GM23338 (cell line): Measurements from ENCODE around the gene ABI2. TPM values are rescaled to one million over a fixed set of nuclear protein-coding genes. Genes with fewer than 3 reads are reported as not detected.

ENCODE experiments used
- ATAC-seq: fragments of 200-7000 bp; cut with Tn5 transposase; 3 replicates; pipeline ENCODE4 v1.9.1; 2020
- DNase-seq: peaks from one replicate; pipeline ENCODE4 v3.0.0-alpha.2; 2015; ENCODE audit warnings: low spot score
- H2AFZ ChIP-seq: fragments of 200-600 bp; sonication (generic); 2 replicates; pipeline ENCODE4 v1.8.0; 2016; ENCODE audit warnings: antibody characterized with exemption, mild to moderate bottlenecking, moderate library complexity
- H3F3A ChIP-seq: fragments of 200-600 bp; sonication (generic); replicated peaks from 2 replicates; pipeline ENCODE4 v1.8.0; 2017; ENCODE audit warnings: antibody characterized with exemption, mixed run types, low read depth
- H3K27ac ChIP-seq: fragments of 200-600 bp; sonication (generic); 2 replicates; pipeline ENCODE4 v1.6.1; 2016; ENCODE audit warnings: low read depth
- H3K27me3 ChIP-seq: fragments of 200-600 bp; sonication (generic); 2 replicates; pipeline ENCODE4 v1.8.0; 2016; ENCODE audit warnings: mild to moderate bottlenecking, mixed run types, moderate library complexity; ENCODE audit not compliant: insufficient read depth
- H3K36me3 ChIP-seq: fragments of 200-600 bp; sonication (generic); 2 replicates; pipeline ENCODE4 v1.8.0; 2016; ENCODE audit warnings: mild to moderate bottlenecking; ENCODE audit not compliant: insufficient read depth
- H3K4me1 ChIP-seq: fragments of 200-600 bp; sonication (generic); 2 replicates; pipeline ENCODE4 v1.8.0; 2016; ENCODE audit warnings: mild to moderate bottlenecking, moderate library complexity; ENCODE audit not compliant: insufficient read depth
- H3K4me2 ChIP-seq: fragments of 200-600 bp; sonication (generic); 2 replicates; pipeline ENCODE4 v1.7.1; 2017; ENCODE audit warnings: mixed run types
- H3K4me3 ChIP-seq: fragments of 200-600 bp; sonication (generic); 2 replicates; pipeline ENCODE4 v1.6.1; 2016; ENCODE audit warnings: mixed run types
- H3K79me2 ChIP-seq: fragments of 200-600 bp; sonication (generic); replicated peaks from 2 replicates; pipeline ENCODE4 v1.8.0; 2017; ENCODE audit warnings: mild to moderate bottlenecking; ENCODE audit not compliant: insufficient read depth
- H3K9me2 ChIP-seq: fragments of 200-600 bp; sonication (generic); 2 replicates; pipeline ENCODE4 v1.8.0; 2017; ENCODE audit not compliant: insufficient read depth
- H4K20me1 ChIP-seq: fragments of 200-600 bp; sonication (generic); replicated peaks from 2 replicates; pipeline ENCODE4 v1.8.0; 2017; ENCODE audit warnings: mild to moderate bottlenecking; ENCODE audit not compliant: insufficient read depth
- H3K27ac Mint-ChIP-seq: 2 replicates; pipeline ENCODE4 v1.8.0; 2020; ENCODE audit warnings: inconsistent platforms, mild to moderate bottlenecking, moderate library complexity, mixed read lengths
- H3K27me3 Mint-ChIP-seq: 3 replicates; pipeline ENCODE4 v1.8.0; 2022; ENCODE audit warnings: low read depth, mild to moderate bottlenecking, moderate library complexity, mixed read lengths, inconsistent platforms; ENCODE audit not compliant: insufficient read depth, poor library complexity
- H3K36me3 Mint-ChIP-seq: 3 replicates; pipeline ENCODE4 v1.8.0; 2021; ENCODE audit warnings: low read depth, mild to moderate bottlenecking, inconsistent platforms, moderate library complexity, mixed read lengths
- H3K4me1 Mint-ChIP-seq: 3 replicates; pipeline ENCODE4 v1.8.0; 2020; ENCODE audit warnings: mild to moderate bottlenecking, inconsistent platforms, mixed read lengths
- H3K4me3 Mint-ChIP-seq: 3 replicates; pipeline ENCODE4 v1.8.0; 2021; ENCODE audit warnings: moderate library complexity, mild to moderate bottlenecking, inconsistent platforms, mixed read lengths
- H3K9me3 Mint-ChIP-seq: 3 replicates; pipeline ENCODE4 v1.8.0; 2020; ENCODE audit warnings: moderate library complexity, mild to moderate bottlenecking, inconsistent platforms, mixed read lengths
- CREB1 ChIP-seq: fragments of 250-450 bp; sonication (Bioruptor Pico); IDR thresholded peaks from 2 replicates; pipeline ENCODE4 v1.5.0; 2020; ENCODE audit warnings: low read depth, mild to moderate bottlenecking, moderate library complexity
- ETS1 ChIP-seq: IDR thresholded peaks from 2 replicates; pipeline ENCODE4 v1.6.1; 2016; ENCODE audit warnings: antibody characterized with exemption
- EZH2phosphoT487 ChIP-seq: fragments of 200-600 bp; sonication (generic); IDR thresholded peaks from one replicate; pipeline ENCODE4 v1.8.1; 2018; ENCODE audit warnings: antibody characterized with exemption; ENCODE audit not compliant: unreplicated experiment
- JUNB ChIP-seq: IDR thresholded peaks from one replicate; pipeline ENCODE4 v1.6.1; 2016; ENCODE audit warnings: antibody characterized with exemption; ENCODE audit not compliant: unreplicated experiment
- NANOG ChIP-seq: IDR thresholded peaks from 2 replicates; pipeline ENCODE4 v1.6.1; 2016; ENCODE audit warnings: antibody characterized with exemption, borderline replicate concordance
- STAT1 ChIP-seq: IDR thresholded peaks from one replicate; pipeline ENCODE4 v1.6.1; 2016; ENCODE audit warnings: antibody characterized with exemption; ENCODE audit not compliant: unreplicated experiment
- ZNF114 ChIP-seq: fragments of 250-450 bp; sonication (Bioruptor Pico); IDR thresholded peaks from 2 replicates; pipeline ENCODE4 v1.5.0; 2020; ENCODE audit warnings: mild to moderate bottlenecking, moderate library complexity
- ZNF462 ChIP-seq: fragments of 250-450 bp; sonication (Bioruptor Pico); IDR thresholded peaks from 2 replicates; pipeline ENCODE4 v1.5.0; 2020; ENCODE audit warnings: mild to moderate bottlenecking, moderate library complexity
- polyA plus RNA-seq: library from polyadenylated mRNA; unstranded; fragments of >200 nt; fragmentation: Nextera tagmentation; extraction: Ambion mirVana; gene quantifications from 2 replicates; pipeline ENCODE4 v1.2.1, GENCODE V29; 2016
- total RNA-seq: library from RNA; depleted of rRNA; stranded (reverse); fragments of >200 nt; shearing (Covaris generic); gene quantifications from 2 replicates; pipeline ENCODE4 v1.2.3, GENCODE V29; 2014
- TF ChIP-seq, protein P1 (sequence below): IDR thresholded peaks from one replicate; pipeline ENCODE4 v1.6.1; 2018; ENCODE audit warnings: antibody characterized with exemption; ENCODE audit not compliant: unreplicated experiment

The ABI2 gene
- total and polyA plus RNA-seq, 2 experiments from 2014 or later, result 46.5 to 114 TPM

GRCh38 chr2:203490391-203490790 is 162.2 kb downstream of the ABI2 start:
- H3K4me3 ChIP-seq, result no peak overlapping the region
- Mint-ChIP-seq H3K27me3 (no peaks in the 10 kb centered on the region), H3K4me3 (no peak overlapping the region), H3K9me3 (no peaks in the 10 kb centered on the region), H3K4me1 (no peaks in the 10 kb centered on the region), H3K27ac (no peak overlapping the region), H3K36me3 (peaks cover 21% of the 10 kb centered on the region; the same call in 2 of the 3 replicates)
- H3K79me2 ChIP-seq, result peaks cover 4% of the 10 kb centered on the region; the same call in 1 of the 2 replicates
- no peak overlapping the region for H3K4me2 ChIP-seq
- H3F3A ChIP-seq, result 0 out of 2 replicates have a peak, but pooled peaks cover 3% of the 10 kb centered on the region
- TF ChIP-seq CREB1 (CRISPR knock-in tag) (no peak), ZNF462 (CRISPR knock-in tag) (no peak), JUNB (no peak), EZH2phosphoT487 (no peak), ZNF114 (no peak), NANOG (no peak), STAT1 (no peak), ETS1 (no peak)
- TF ChIP-seq, protein P1, sequence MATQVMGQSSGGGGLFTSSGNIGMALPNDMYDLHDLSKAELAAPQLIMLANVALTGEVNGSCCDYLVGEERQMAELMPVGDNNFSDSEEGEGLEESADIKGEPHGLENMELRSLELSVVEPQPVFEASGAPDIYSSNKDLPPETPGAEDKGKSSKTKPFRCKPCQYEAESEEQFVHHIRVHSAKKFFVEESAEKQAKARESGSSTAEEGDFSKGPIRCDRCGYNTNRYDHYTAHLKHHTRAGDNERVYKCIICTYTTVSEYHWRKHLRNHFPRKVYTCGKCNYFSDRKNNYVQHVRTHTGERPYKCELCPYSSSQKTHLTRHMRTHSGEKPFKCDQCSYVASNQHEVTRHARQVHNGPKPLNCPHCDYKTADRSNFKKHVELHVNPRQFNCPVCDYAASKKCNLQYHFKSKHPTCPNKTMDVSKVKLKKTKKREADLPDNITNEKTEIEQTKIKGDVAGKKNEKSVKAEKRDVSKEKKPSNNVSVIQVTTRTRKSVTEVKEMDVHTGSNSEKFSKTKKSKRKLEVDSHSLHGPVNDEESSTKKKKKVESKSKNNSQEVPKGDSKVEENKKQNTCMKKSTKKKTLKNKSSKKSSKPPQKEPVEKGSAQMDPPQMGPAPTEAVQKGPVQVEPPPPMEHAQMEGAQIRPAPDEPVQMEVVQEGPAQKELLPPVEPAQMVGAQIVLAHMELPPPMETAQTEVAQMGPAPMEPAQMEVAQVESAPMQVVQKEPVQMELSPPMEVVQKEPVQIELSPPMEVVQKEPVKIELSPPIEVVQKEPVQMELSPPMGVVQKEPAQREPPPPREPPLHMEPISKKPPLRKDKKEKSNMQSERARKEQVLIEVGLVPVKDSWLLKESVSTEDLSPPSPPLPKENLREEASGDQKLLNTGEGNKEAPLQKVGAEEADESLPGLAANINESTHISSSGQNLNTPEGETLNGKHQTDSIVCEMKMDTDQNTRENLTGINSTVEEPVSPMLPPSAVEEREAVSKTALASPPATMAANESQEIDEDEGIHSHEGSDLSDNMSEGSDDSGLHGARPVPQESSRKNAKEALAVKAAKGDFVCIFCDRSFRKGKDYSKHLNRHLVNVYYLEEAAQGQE, result no peak
- H3K4me1 ChIP-seq, result no peaks in the 10 kb centered on the region
- no peak for ATAC-seq
- no peak overlapping the region for H3K27ac ChIP-seq
- H3K36me3 ChIP-seq, result peaks cover 7% of the 10 kb centered on the region; the same call in 1 of the 2 replicates
- H4K20me1 ChIP-seq, result no peaks in the 10 kb centered on the region; the same call in 1 of the 2 replicates
- H3K9me2 ChIP-seq, result no peaks in the 10 kb centered on the region
- no peak for DNase-seq
- no peak overlapping the region for H2AFZ ChIP-seq
- no peaks in the 10 kb centered on the region for H3K27me3 ChIP-seq
